Adipocyte (in vitro differentiated cells): ENCODE results near the gene NUDCD2.

Experiments
- DNase-seq: peaks from one replicate; pipeline ENCODE4 v3.0.0-alpha.2; 2015; ENCODE audit warnings: low read depth
- H3K27me3 ChIP-seq: replicated peaks from 2 replicates; pipeline ENCODE4 v1.7.0; 2013; ENCODE audit warnings: mild to moderate bottlenecking, low read length, moderate library complexity; ENCODE audit not compliant: control insufficient read depth, insufficient read depth
- H3K36me3 ChIP-seq: 2 replicates; pipeline ENCODE4 v1.7.0; 2013; ENCODE audit warnings: low read length, mild to moderate bottlenecking, moderate library complexity; ENCODE audit not compliant: control insufficient read depth, insufficient read depth, severe bottlenecking
- H3K4me1 ChIP-seq: 2 replicates; pipeline ENCODE4 v1.7.0; 2013; ENCODE audit warnings: mild to moderate bottlenecking, low read length, moderate library complexity; ENCODE audit not compliant: control insufficient read depth, insufficient read depth
- H3K4me3 ChIP-seq: 2 replicates; pipeline ENCODE4 v1.7.0; 2013; ENCODE audit warnings: mild to moderate bottlenecking, low read length, moderate library complexity
- H3K9ac ChIP-seq: 2 replicates; pipeline ENCODE4 v1.7.0; 2013; ENCODE audit warnings: mild to moderate bottlenecking, low read length, moderate library complexity
- H3K9me3 ChIP-seq: 2 replicates; pipeline ENCODE4 v1.7.0; 2013; ENCODE audit warnings: mild to moderate bottlenecking, low read length, moderate library complexity; ENCODE audit not compliant: control insufficient read depth

The NUDCD2 gene

DNA sequence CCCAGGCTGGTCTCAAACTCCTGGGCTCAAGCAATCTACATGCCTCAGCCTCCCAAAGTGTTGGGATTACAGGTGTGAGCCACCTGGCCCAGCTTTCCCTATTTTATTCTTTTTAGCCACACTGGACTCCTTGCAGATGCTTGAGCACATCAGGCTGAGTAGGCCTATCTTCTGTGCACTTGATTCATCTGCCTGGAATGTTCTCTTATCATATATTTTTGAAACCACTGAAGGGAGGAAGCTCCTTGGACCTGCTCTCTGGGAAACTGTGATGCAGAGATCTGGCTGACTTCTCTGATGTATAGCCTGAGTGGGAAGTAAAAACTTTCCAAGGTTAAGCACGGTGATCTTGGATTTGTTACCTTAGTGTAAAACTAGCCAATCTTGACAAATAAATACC, 39.0 kb upstream of the NUDCD2 start:
- Histone ChIP-seq H3K36me3 (no peaks in the 10 kb centered on the region), H3K27me3 (no peaks in the 10 kb centered on the region), H3K9ac (no peak overlapping the region), H3K9me3 (no peaks in the 10 kb centered on the region), H3K4me3 (no peak overlapping the region), H3K4me1 (peaks cover 12% of the 10 kb centered on the region)
- peak; percentile 29 for DNase-seq

DNA sequence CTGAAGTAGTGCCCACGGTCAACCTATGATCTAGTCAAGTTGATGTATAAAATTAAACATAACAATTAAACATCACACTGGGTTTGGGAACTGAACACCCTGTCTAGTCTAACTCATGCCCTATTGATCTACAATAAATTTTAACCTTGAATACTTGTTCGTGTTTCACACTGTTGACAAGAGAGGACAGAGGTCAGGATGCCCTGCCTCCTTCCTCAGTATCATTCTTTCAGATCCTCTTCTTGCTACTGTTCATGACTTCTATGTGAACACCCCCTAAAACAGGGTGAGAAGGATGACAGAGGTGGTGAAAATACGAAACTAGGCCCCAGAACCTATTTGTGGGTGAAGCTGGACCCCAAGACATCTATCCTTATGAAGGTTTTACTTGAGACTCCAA, 37.4 kb upstream of the NUDCD2 start:
- Histone ChIP-seq H3K9ac (no peak overlapping the region), H3K9me3 (no peaks in the 10 kb centered on the region), H3K4me3 (no peak overlapping the region), H3K4me1 (peaks cover 1% of the 10 kb centered on the region), H3K36me3 (no peaks in the 10 kb centered on the region), H3K27me3 (no peaks in the 10 kb centered on the region)
- DNase-seq, result no peak

GRCh38 chr5:163496286-163496685, 36.4 kb upstream of the NUDCD2 start:
- H3K9ac ChIP-seq, result no peak overlapping the region

DNA sequence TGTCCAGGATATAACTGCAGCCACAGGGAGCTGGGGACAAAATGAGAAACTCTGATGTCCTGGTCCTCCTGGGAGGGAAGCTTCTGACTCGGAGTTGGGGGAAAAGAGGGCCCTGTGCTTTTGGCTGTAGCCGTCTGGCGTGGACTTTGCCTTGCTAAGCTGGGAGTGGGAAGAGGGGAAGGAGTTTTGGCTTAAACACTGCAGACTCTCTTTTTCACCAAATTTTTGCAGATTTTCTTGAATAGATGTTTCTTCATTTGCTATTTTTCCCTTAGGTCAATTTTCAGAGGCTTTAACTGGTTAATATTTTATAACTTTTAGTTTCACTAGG, 29.8 kb upstream of the NUDCD2 start:
- Histone ChIP-seq H3K9ac (no peak overlapping the region), H3K9me3 (no peaks in the 10 kb centered on the region), H3K36me3 (no peaks in the 10 kb centered on the region), H3K4me3 (no peak overlapping the region), H3K27me3 (no peaks in the 10 kb centered on the region), H3K4me1 (no peaks in the 10 kb centered on the region)
- no peak for DNase-seq

More at GRCh38 chr5:163496286-163496685, 36.4 kb upstream of the NUDCD2 start:
- H3K9me3 ChIP-seq, result no peaks in the 10 kb centered on the region
- H3K4me3 ChIP-seq, result no peak overlapping the region
- DNase-seq, result peak; percentile 15
- H3K36me3 ChIP-seq, result no peaks in the 10 kb centered on the region
- H3K4me1 ChIP-seq, result no peaks in the 10 kb centered on the region
- no peaks in the 10 kb centered on the region for H3K27me3 ChIP-seq

- no peaks in the 10 kb centered on the region for H3K27me3 ChIP-seq
- H3K4me1 ChIP-seq, result no peaks in the 10 kb centered on the region
- peak; percentile 19 for DNase-seq
- no peak overlapping the region for H3K4me3 ChIP-seq
- no peak overlapping the region for H3K9ac ChIP-seq
- H3K9me3 ChIP-seq, result no peaks in the 10 kb centered on the region
- H3K36me3 ChIP-seq, result no peaks in the 10 kb centered on the region
Measured at GRCh38 chr5:163489055-163489744, 29.3 kb upstream of the NUDCD2 start.

DNA sequence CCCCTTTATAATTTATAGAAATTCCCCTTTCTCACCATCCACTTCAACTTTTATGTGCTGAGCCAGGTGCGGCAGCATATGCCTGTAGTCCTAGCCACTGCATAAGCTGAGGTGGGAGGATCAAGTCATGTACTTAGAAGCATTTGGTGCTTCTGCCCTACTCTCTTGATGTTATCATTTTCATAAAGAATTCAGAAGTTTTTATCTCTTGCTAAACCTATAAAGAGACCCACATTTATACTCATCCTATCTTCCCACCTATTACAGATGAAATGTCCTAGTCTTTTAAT, 19.0 kb upstream of the NUDCD2 start:
- Histone ChIP-seq H3K9me3 (no peaks in the 10 kb centered on the region), H3K4me3 (no peak overlapping the region), H3K9ac (no peak overlapping the region), H3K4me1 (no peaks in the 10 kb centered on the region), H3K36me3 (no peaks in the 10 kb centered on the region), H3K27me3 (no peaks in the 10 kb centered on the region)
- DNase-seq, result no peak

GRCh38 chr5:163478126-163478981, 18.5 kb upstream of the NUDCD2 start:
- no peak overlapping the region for H3K4me3 ChIP-seq
- DNase-seq, result peak; percentile 64
- H3K9me3 ChIP-seq, result no peaks in the 10 kb centered on the region
- H3K9ac ChIP-seq, result no peak overlapping the region
- H3K27me3 ChIP-seq, result no peaks in the 10 kb centered on the region
- no peaks in the 10 kb centered on the region for H3K36me3 ChIP-seq
- H3K4me1 ChIP-seq, result no peaks in the 10 kb centered on the region

GRCh38 chr5:163475411-163475810, 15.5 kb upstream of the NUDCD2 start:
- Histone ChIP-seq H3K9me3 (no peaks in the 10 kb centered on the region), H3K4me3 (no peak overlapping the region), H3K27me3 (no peaks in the 10 kb centered on the region), H3K36me3 (no peaks in the 10 kb centered on the region), H3K9ac (no peak overlapping the region), H3K4me1 (no peaks in the 10 kb centered on the region)
- DNase-seq, result no peak

DNA sequence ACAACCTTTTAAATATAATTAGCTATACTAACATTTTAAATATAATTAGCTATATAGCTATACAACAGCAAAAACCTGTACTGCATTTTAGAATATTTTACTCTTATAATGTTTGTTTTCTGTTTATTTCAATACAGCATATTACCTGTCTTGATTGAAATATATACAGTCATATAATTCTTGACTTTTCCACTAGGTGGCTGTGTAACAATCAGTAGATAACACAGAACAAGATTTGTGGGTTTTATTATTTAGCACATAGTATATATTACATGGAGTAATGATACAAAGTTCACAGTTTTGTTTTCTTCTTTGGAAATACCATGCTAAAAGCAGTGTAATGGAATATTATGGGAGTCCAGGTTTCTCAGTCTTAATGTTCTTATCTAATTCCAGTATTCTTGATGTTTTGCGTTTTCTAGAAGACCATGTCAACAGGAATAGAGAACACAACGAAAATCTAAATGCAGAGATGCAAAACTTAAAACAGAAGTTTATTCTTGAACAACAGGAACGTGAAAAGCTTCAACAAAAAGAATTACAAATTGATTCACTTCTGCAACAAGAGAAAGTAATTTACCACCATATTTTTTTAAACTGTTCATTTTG, 13.8 kb upstream of the NUDCD2 start:
- Histone ChIP-seq H3K4me1 (no peaks in the 10 kb centered on the region), H3K9ac (no peak overlapping the region), H3K9me3 (no peaks in the 10 kb centered on the region), H3K4me3 (no peak overlapping the region), H3K36me3 (no peaks in the 10 kb centered on the region), H3K27me3 (no peaks in the 10 kb centered on the region)
- DNase-seq, result peak; percentile 65

GRCh38 chr5:163467682-163468081, 7.8 kb upstream of the NUDCD2 start:
- Histone ChIP-seq H3K27me3 (no peaks in the 10 kb centered on the region), H3K36me3 (no peaks in the 10 kb centered on the region)
- DNase-seq, result no peak

DNA sequence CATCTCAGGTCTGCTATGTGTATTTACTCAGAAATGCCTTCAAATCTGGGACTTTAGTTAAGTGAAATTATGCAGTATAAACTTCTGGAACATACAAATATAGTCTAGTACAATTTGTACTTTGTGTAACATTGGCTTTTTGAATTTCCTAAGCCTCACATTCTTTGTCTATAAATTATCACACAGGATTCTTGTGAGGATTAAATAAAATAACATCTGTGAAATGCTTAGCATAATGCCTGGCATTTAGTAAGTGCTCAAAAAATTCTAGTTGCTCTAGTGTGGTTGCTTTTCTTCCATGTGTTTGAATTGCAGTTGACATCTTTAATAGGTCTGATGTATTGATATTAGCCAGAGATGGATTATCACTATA, 3.1 kb upstream of the NUDCD2 start:
- peak overlapping the region; percentile 83 for H3K4me3 ChIP-seq
- no peaks in the 10 kb centered on the region for H3K27me3 ChIP-seq
- peaks cover 40% of the 10 kb centered on the region for H3K4me1 ChIP-seq
- H3K9me3 ChIP-seq, result no peaks in the 10 kb centered on the region
- peak overlapping the region; percentile 87 for H3K9ac ChIP-seq
- peak; percentile 66 for DNase-seq
- H3K36me3 ChIP-seq, result no peaks in the 10 kb centered on the region

More at GRCh38 chr5:163467682-163468081, 7.8 kb upstream of the NUDCD2 start:
- Histone ChIP-seq H3K9me3 (no peaks in the 10 kb centered on the region), H3K4me3 (no peak overlapping the region), H3K4me1 (peaks cover 11% of the 10 kb centered on the region), H3K9ac (no peak overlapping the region)
